Common myeloid progenitor, CD34-positive (primary cell): ENCODE data around the gene GABBR2.

Source experiments
- CTCF ChIA-PET: fragments of 350-600 bp; sonication (Branson Sonifier 250); formaldehyde crosslinking; loops from one replicate; lab custom pipeline; 2021; ENCODE audit warnings: antibody characterized with exemption; lab: Charles Lee
- POLR2A ChIA-PET: fragments of 350-600 bp; sonication (Branson Sonifier 250); formaldehyde crosslinking; loops from one replicate; lab custom pipeline; 2021; ENCODE audit warnings: antibody characterized with exemption; lab: Charles Lee
- DNase-seq, 3 donors: peaks; one replicate each; pipeline versions ENCODE4 v3.0.0 to v3.0.0-alpha.2; 2013
- H3K27ac ChIP-seq, 2 experiments: 1 replicate in 1 of 2; 2 replicates in 1 of 2; pipeline ENCODE4 v1.7.0; 2013; ENCODE audit warnings: inconsistent platforms in 2 of 2, low read length in 2 of 2, mild to moderate bottlenecking in 2 of 2, low read depth in 1 of 2, moderate library complexity in 1 of 2; ENCODE audit not compliant: severe bottlenecking in 2 of 2, insufficient read depth in 1 of 2, poor library complexity in 1 of 2
- H3K27me3 ChIP-seq, 5 experiments: replicated peaks in 2 of 5; 1 replicate in 3 of 5; 2 replicates in 2 of 5; pipeline versions ENCODE4 v1.6.1 to v1.7.0; 2013; ENCODE audit warnings: low read length in 4 of 5, mild to moderate bottlenecking in 2 of 5, moderate library complexity in 2 of 5, inconsistent platforms in 1 of 5; ENCODE audit not compliant: insufficient read depth in 5 of 5, control insufficient read depth in 4 of 5
- H3K36me3 ChIP-seq, 4 experiments: 1 replicate in 2 of 4; 2 replicates in 2 of 4; pipeline versions ENCODE4 v1.6.1 to v1.7.0; 2013; ENCODE audit warnings: low read length in 3 of 4, control low read depth in 1 of 4, mild to moderate bottlenecking in 1 of 4; ENCODE audit not compliant: control insufficient read depth in 4 of 4, insufficient read depth in 4 of 4
- H3K4me1 ChIP-seq, 4 experiments: 1 replicate in 3 of 4; 2 replicates in 1 of 4; pipeline versions ENCODE4 v1.6.1 to v1.7.1; 2013; ENCODE audit warnings: low read length in 3 of 4, mild to moderate bottlenecking in 3 of 4, control low read depth in 1 of 4, inconsistent platforms in 1 of 4, moderate library complexity in 1 of 4; ENCODE audit not compliant: control insufficient read depth in 4 of 4, insufficient read depth in 4 of 4; ENCODE audit errors: control extremely low read depth in 1 of 4
- H3K4me3 ChIP-seq, 7 experiments: 1 replicate in 4 of 7; 2 replicates in 3 of 7; pipeline versions ENCODE4 v1.5.1 to v1.7.0; 2013; ENCODE audit warnings: mild to moderate bottlenecking in 7 of 7, low read length in 6 of 7, moderate library complexity in 6 of 7, inconsistent platforms in 2 of 7, low read depth in 2 of 7, control low read depth in 1 of 7; ENCODE audit not compliant: insufficient read depth in 4 of 7, control insufficient read depth in 1 of 7; ENCODE audit errors: extremely low read depth in 1 of 7
- H3K9me3 ChIP-seq, 5 experiments: 1 replicate in 4 of 5; 2 replicates in 1 of 5; pipeline versions ENCODE4 v1.6.1 to v1.7.1; 2013; ENCODE audit warnings: low read length in 4 of 5, mild to moderate bottlenecking in 2 of 5, inconsistent platforms in 1 of 5, low read depth in 1 of 5, moderate library complexity in 1 of 5; ENCODE audit not compliant: control insufficient read depth in 4 of 5, insufficient read depth in 2 of 5; ENCODE audit errors: control extremely low read depth in 1 of 5
- WGBS: methylation state at CpG from one replicate; pipeline ENCODE4 v1.1.5; 2013; ENCODE audit not compliant: insufficient coverage; 5-methylcytosine and 5-hydroxymethylcytosine counted together

GABBR2 gene

DNA sequence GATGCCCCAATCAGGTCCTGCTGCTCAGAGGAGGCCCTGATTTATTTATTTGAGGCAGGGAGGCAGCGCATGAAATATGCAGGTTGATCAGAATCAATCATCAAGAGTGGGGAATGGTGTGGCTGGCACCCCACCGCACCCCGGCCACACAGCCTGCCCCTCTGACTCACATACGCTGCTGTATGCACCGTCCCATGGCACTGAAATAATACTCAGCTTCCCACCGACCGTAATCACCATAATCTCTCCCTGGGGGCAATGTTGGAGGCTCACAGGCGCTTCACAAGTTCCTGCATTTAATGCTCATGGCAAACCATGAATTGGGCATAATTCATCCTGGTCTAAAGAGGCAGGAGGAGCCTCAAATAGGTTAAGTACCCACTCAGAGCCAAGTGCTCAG is 312.1 kb downstream of the GABBR2 start:
- ChIA-PET CTCF (no interaction called here), POLR2A (no interaction called here)
- DNase-seq = no peak
- H3K27ac ChIP-seq = no peak overlapping the region
- peaks cover 0 to 8% (median 5%) of the 10 kb centered on the region in 4 experiments for H3K4me1 ChIP-seq
- H3K4me3 ChIP-seq = no peak overlapping the region
- H3K36me3 ChIP-seq = no peaks in the 10 kb centered on the region
- peaks cover 0 to 2% (median 0%) of the 10 kb centered on the region in 5 experiments for H3K9me3 ChIP-seq
- WGBS = 97% methylated on average over 8 of the region's 8 CpGs
- H3K27me3 ChIP-seq = peaks cover 0 to 9% (median 0%) of the 10 kb centered on the region in 5 experiments

GRCh38 chr9:98396236-98396635 is 312.5 kb downstream of the GABBR2 start:
- no peak for DNase-seq
- Histone ChIP-seq H3K4me3 (no peak overlapping the region), H3K4me1 (peaks cover 0 to 12% (median 7%) of the 10 kb centered on the region in 4 experiments), H3K9me3 (peaks cover 0 to 2% (median 0%) of the 10 kb centered on the region in 5 experiments), H3K27me3 (peaks cover 0 to 9% (median 0%) of the 10 kb centered on the region in 5 experiments), H3K36me3 (no peaks in the 10 kb centered on the region), H3K27ac (no peak overlapping the region)
- 91% methylated on average over 6 of the region's 6 CpGs for WGBS
- ChIA-PET CTCF (no interaction called here), POLR2A (no interaction called here)

DNA sequence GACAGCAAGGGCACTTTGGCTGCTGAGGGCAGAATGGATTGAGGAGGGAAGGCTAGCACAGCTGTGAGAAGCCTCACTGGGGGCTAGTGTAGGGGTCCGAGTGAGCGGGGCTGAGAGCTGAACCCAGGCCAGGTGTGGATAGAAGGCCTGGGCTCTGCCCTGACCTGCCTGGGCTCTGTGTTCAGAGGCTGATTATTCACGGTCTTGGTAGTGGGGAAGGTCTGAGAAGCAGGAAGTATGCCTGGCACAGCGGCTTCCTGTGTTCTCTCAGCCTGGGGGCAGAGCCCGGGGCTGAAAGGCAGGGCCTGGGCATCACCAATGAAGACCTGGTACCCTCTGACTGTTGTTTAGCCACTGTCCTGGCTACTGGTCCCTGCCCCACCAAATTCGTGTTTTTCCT is 316.9 kb downstream of the GABBR2 start:
- H3K4me3 ChIP-seq = peak overlapping the region in 1 of 7 experiments; percentile 38
- peaks cover 0 to 2% (median 0%) of the 10 kb centered on the region in 5 experiments for H3K9me3 ChIP-seq
- peak; percentile 21 to 57 (median 51) for DNase-seq
- H3K27ac ChIP-seq = no peak overlapping the region
- H3K36me3 ChIP-seq = no peaks in the 10 kb centered on the region
- ChIA-PET POLR2A (no interaction called here), CTCF (interaction anchor here (1.6 kb wide), 1 partner anchor 76 kb away, joined by 4 read pairs; no protein-coding TSS in a partner anchor)
- WGBS = 15% methylated on average over 6 of the region's 6 CpGs
- H3K27me3 ChIP-seq = peaks cover 0 to 2% (median 0%) of the 10 kb centered on the region in 5 experiments
- H3K4me1 ChIP-seq = peaks cover 0 to 12% (median 7%) of the 10 kb centered on the region in 4 experiments

GRCh38 chr9:98391406-98391805 is 317.3 kb downstream of the GABBR2 start:
- H3K4me3 ChIP-seq = no peak overlapping the region
- peaks cover 0 to 2% (median 0%) of the 10 kb centered on the region in 5 experiments for H3K9me3 ChIP-seq
- ChIA-PET POLR2A (no interaction called here), CTCF (interaction anchor here (1.6 kb wide), 1 partner anchor 75 kb away, joined by 4 read pairs; no protein-coding TSS in a partner anchor)
- 94% methylated on average over 6 of the region's 7 CpGs for WGBS
- H3K4me1 ChIP-seq = peaks cover 0 to 12% (median 7%) of the 10 kb centered on the region in 4 experiments
- H3K27ac ChIP-seq = no peak overlapping the region
- peaks cover 0 to 2% (median 0%) of the 10 kb centered on the region in 5 experiments for H3K27me3 ChIP-seq
- H3K36me3 ChIP-seq = no peaks in the 10 kb centered on the region
- no peak for DNase-seq

- H3K4me1 ChIP-seq = no peaks in the 10 kb centered on the region
- no peaks in the 10 kb centered on the region for H3K9me3 ChIP-seq
- no peak overlapping the region for H3K4me3 ChIP-seq
- ChIA-PET POLR2A (no interaction called here), CTCF (interaction anchor here (0.6 kb wide), 1 partner anchor 1709 kb away, joined by 3 read pairs; no protein-coding TSS in a partner anchor)
- WGBS = 60% methylated on average over 2 of the region's 3 CpGs
- DNase-seq = no peak
- H3K36me3 ChIP-seq = no peaks in the 10 kb centered on the region
- H3K27ac ChIP-seq = no peak overlapping the region
- no peaks in the 10 kb centered on the region for H3K27me3 ChIP-seq
Measured at GRCh38 chr9:98385751-98386150, 323.0 kb downstream of the GABBR2 start.

GRCh38 chr9:98383758-98384157 is 325.0 kb downstream of the GABBR2 start:
- Histone ChIP-seq H3K36me3 (no peaks in the 10 kb centered on the region), H3K4me1 (peaks cover 0 to 4% (median 0%) of the 10 kb centered on the region in 4 experiments), H3K9me3 (no peaks in the 10 kb centered on the region), H3K4me3 (no peak overlapping the region), H3K27ac (no peak overlapping the region), H3K27me3 (no peaks in the 10 kb centered on the region)
- no peak for DNase-seq
- ChIA-PET POLR2A (no interaction called here), CTCF (interaction anchor here (1.4 kb wide), 1 partner anchor 11 kb away, joined by 3 read pairs; no protein-coding TSS in a partner anchor)
- 79% methylated on average over 3 of the region's 4 CpGs for WGBS

GRCh38 chr9:98381311-98382103 is 327.2 kb downstream of the GABBR2 start:
- no peaks in the 10 kb centered on the region for H3K27me3 ChIP-seq
- DNase-seq = no peak
- 98% methylated on average over 10 of the region's 12 CpGs for WGBS
- CTCF ChIA-PET = no interaction called here
- H3K27ac ChIP-seq = no peak overlapping the region
- H3K4me1 ChIP-seq = peaks cover 0 to 4% (median 0%) of the 10 kb centered on the region in 4 experiments
- H3K36me3 ChIP-seq = no peaks in the 10 kb centered on the region
- no peak overlapping the region for H3K4me3 ChIP-seq
- H3K9me3 ChIP-seq = no peaks in the 10 kb centered on the region
- POLR2A ChIA-PET = no interaction called here
